GDM1 (cell line): ENCODE results near the gene BTBD19.
"Not testable (repeated sequence)": the region's sequence is repeated elsewhere in the genome, so short reads cannot be mapped to it uniquely, and the experiment has no call there.

Experiments used
- DNase-seq: peaks from one replicate; lab custom pipeline; 2025; lab: John Stamatoyannopoulos, UW

Gene BTBD19

GRCh38 chr1:44828003-44828651 lies 19.8 kb downstream of the BTBD19 start:
- no peak for DNase-seq

- no peak for DNase-seq
Observed at GRCh38 chr1:44828841-44829440, 20.6 kb downstream of the BTBD19 start.

GRCh38 chr1:44829506-44830384 lies 21.4 kb downstream of the BTBD19 start:
- peak; percentile 72 for DNase-seq

- no peak for DNase-seq
Observed at GRCh38 chr1:44830900-44831304, 22.6 kb downstream of the BTBD19 start.

GRCh38 chr1:44831516-44831915 lies 23.2 kb downstream of the BTBD19 start:
- no peak for DNase-seq

- DNase-seq: no peak
Observed at GRCh38 chr1:44832056-44832705, 23.9 kb downstream of the BTBD19 start.

GRCh38 chr1:44834328-44834727 lies 26.0 kb downstream of the BTBD19 start:
- no peak for DNase-seq

- DNase-seq: peak; percentile 68
Observed at GRCh38 chr1:44835738-44836675, 27.7 kb downstream of the BTBD19 start.

GRCh38 chr1:44838294-44838693 lies 30.0 kb downstream of the BTBD19 start:
- DNase-seq: not testable (repeated sequence)

- no peak for DNase-seq
Observed at GRCh38 chr1:44839576-44839975, 31.3 kb downstream of the BTBD19 start.

GRCh38 chr1:44842486-44842861 lies 34.2 kb downstream of the BTBD19 start:
- no peak for DNase-seq

- DNase-seq: no peak
Observed at GRCh38 chr1:44842862-44843655, 34.7 kb downstream of the BTBD19 start, which contains the start of gene PTCH2. Gene PTCH2 (minus strand): TSS chr1:44843253. CDS start chr1:44842932, 321 bp downstream.

- no peak for DNase-seq
Observed at GRCh38 chr1:44846985-44847384, 38.7 kb downstream of the BTBD19 start.

- no peak for DNase-seq
Observed at GRCh38 chr1:44847845-44848244, 39.5 kb downstream of the BTBD19 start.

GRCh38 chr1:44848456-44849181 lies 40.3 kb downstream of the BTBD19 start:
- no peak for DNase-seq

GRCh38 chr1:44849575-44850132 lies 41.3 kb downstream of the BTBD19 start:
- DNase-seq: no peak

GRCh38 chr1:44851308-44851707 lies 43.0 kb downstream of the BTBD19 start:
- DNase-seq: no peak

GRCh38 chr1:44853201-44853600 lies 44.9 kb downstream of the BTBD19 start:
- no peak for DNase-seq

- DNase-seq: no peak
Observed at GRCh38 chr1:44854970-44855369, 46.6 kb downstream of the BTBD19 start.
